HG03575 (cell line): ENCODE measurements around the gene NCK1.
"Not testable (repeated sequence)": the region's sequence is repeated elsewhere in the genome, so short reads cannot be mapped to it uniquely, and the experiment has no call there.

Source experiments
- ATAC-seq: cut with Tn5 transposase; IDR thresholded peaks from one replicate; pipeline ENCODE4 v1.9.1; 2021; ENCODE audit not compliant: unreplicated experiment, insufficient number of reproducible peaks, low FRiP score; ENCODE audit errors: extremely low read depth

NCK1 gene

DNA sequence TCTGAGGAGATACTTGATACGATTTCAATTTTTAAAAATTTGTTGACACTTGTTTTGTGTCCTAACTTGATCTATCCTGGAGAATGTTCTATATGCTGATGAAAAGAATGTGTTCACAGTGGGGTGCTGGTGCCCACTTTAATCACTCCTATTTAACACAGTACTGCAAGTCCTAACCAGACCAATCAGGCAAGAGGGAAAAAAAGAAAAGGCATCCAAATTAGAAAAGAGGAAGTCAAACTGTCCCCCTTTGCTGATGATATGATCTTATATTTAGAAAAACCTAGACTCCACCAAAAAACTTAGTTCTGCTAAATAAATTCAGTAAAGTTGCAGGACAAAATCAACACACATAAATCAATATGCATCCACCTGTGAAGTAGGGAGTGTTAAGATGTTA lies 40.5 kb downstream of the NCK1 start:
- ATAC-seq: not testable (repeated sequence)

DNA sequence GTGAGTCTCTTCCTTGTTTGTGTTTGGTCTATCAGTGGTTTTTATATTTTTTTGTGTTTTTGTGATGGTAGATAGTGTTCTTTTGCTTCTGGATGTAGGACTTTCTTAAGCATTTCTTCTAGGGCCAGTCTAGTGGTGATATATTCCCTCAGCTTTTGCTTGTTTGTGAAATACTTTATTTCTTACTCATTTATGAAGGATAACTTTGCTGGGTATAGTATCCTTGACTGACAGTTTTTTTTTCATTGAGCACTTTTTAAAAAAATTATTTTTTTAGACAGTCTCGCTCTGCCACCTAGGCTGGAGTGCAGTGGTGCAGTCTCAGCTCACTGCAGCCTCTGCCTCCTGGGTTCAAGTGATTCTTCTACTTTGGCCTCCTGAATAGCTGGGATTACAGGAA lies 41.9 kb downstream of the NCK1 start:
- no peak for ATAC-seq

DNA sequence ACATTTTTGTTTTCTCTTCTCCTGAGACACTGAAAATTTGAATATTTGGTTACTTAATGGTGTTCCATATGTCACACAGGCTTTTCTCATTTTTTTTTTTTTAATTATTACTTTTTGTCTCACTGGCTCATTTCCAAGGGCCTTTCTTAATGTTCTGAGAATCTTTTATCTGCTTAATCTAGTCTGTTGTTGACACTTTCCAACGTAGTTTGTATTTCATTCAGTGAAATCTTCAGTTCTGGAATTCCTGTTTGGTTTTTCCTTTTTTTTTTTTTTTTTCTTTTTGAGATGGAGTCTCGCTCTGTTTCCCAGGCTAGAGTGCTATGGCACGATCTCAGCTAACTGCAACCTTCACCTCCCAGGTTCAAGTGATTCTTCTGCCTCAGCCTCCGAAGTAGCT lies 42.7 kb downstream of the NCK1 start:
- ATAC-seq: no peak

DNA sequence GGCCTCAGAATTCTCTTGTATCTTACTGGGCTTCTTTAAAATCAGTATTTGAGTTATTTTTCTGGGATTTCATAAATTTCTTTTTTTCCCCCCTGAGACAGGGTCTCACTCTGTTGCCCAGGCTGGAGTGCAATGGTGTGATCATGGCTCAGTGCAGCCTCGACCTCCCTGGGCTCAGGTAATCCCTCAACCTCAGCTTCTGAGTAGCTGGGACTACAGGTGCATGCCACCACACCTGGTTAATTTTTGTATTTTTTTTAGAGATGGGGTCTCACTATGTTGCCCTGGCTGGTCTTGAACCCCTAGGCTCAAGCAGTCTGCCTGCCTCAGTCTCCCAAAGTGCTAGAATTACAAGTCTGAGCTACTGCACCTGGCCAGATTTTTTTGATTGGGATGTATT lies 43.5 kb downstream of the NCK1 start:
- no peak for ATAC-seq

DNA sequence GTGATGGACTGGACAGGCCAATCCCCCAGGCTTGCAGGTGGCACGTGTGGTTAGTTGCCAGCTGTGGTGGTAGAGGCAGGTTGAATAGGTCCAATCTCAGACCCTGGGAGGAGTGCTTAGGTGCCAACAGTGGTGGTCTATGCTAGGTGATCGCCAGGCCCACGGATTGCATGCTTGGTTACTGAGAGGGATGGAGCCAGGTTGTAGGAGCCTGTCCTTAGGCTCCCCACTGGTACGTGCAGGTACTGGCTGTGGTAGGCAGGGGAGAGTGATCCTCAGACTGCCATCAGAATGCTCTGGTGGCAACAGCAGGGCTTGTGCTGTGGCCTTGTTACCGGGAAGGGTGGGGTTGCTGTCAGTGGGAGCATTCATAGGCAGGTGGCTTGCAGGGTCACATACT lies 44.7 kb downstream of the NCK1 start:
- no peak for ATAC-seq

DNA sequence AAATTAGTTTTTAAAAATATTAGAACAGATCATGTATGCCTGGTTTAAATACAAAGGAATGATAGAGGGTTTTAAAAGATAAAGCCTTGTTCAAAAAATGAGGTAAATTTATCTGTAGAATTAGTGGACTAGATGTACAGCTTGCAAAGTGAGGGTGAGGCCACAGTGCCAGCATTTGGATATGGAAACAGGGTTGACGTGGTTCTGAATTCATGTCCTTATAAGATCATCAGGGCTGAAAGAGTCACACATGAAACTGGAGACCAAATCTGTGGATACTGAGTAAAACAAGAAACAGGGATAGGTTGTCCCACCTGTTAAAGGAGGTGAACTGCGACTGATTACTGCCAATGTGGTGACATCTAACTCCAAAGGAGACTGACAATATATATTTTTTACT lies 46.3 kb downstream of the NCK1 start:
- no peak for ATAC-seq

DNA sequence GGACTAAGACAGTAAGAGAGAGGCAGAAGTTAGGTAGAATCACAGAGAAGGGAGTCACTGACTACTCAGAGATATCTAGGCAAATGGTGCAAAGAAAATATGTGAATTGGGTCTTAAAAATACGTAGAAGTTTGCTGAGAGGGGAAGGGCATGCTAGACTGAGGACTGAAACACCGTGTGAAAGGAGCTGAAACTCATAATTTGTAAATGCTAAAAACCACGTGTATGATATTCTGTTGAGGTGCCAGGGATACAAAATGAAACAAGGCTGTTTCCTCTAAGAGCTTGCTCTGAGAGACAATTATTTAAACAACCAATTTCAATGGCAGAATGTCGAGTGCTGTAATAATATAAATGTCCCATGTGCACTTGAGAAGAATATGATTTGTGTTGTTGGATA lies 47.2 kb downstream of the NCK1 start:
- ATAC-seq: no peak

DNA sequence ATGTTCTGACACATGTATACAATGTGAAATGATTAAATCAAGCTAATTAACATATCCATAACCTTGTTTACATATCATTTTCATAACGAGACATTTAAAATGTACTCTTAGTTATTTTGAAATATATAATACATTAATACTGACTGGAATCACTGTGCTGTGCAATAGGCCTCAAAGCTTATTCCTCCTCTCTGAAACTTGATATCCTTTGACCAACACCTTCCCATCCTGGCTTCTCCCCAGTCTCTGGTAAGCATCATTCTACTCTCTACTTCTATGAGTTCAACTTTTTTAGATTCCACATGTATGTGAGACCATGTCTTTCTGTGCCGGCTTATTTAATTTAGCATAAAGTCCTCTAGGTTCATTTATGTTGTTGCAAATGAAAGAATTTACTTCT lies 48.7 kb downstream of the NCK1 start:
- no peak for ATAC-seq

DNA sequence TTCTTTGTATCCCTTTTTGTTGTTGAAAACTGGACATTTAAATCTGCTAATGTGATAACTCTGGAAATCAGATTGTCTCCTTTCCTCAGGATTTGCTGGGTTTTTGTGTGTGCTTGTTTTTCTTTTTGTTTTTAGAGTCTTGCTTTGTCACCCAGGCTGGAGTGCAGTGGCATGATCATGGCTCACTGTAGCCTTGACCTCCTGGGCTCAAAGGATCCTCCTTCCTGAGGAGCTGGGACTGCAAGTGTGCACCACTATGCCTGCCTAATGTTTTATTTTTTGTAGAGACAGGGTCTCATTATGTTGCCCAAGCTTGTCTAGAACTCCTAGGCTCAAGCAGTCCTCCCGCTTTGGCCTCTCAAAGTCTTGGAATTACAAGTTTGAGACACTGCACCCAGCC lies 51.2 kb downstream of the NCK1 start:
- ATAC-seq: no peak

DNA sequence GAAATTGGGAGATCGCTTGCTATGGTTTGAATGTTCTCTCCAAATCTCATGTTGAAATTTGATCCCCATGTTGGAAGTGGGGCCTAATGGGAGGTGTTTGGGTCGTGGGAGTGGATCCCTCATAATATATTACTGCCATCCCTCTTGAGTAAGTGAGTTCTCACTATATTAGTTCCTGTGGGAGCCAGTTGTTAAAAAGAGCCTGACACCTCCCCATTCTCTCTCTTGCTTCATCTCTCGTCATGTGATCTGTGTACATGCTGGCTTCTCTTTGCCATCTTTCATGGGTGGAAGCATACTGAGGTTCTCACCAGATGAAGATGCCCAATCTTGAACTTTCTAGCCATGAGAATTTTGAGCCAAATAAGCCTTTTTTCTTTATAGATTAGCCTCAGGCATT lies 52.7 kb downstream of the NCK1 start:
- no peak for ATAC-seq

DNA sequence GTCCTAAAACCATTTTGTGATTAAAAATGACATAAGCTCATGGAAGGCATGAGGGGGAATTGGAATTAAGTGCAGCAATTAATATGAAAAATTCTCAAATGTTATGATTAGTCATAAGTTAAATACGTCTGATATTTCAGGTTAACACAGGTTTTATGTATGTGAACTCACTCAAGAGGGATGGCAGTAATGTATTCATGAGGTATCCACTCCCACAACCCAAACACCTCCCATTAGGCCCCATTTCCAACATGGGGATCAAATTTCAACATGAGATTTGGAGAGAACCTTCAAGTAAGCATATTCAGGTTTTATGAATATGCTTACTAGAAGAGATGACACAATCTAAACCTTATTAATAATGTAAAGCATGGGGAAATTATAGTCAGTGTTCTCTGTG lies 54.2 kb downstream of the NCK1 start:
- ATAC-seq: no peak

DNA sequence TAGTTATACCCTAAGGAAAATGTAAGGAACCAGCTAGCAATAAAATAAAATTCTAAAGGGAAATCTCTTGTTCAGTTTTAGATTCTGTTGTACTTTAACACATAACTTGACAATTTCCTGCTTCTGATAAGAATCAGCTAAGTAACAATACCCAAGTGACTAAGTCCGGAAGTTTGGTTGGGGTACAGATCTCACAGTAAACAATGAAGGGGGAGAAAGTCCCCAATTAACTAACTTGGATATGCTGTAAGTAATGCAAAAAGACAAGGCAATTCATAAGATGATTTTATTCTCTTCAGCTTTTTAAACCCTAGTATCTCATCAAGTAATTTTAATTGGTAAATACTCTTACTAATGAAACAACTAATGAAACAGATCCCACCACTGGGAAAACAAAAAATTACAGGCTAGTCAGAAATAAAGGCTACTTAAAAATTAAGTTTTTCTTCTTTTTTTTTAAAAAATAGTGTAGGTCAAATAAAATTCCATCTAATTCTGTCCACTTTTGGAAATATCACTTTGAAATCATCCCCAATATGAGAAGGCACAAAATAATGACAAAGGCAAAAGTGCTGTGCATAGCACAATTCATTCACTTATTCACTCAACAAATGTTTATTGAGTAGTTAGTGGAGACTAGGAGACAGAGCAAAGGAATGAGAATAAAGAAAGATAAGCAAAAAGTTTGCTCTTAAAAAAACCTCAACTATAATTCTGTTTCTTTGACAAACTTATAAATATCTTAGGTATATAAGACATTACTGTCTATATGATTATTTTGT lies 58.0 kb downstream of the NCK1 start:
- ATAC-seq: no peak

DNA sequence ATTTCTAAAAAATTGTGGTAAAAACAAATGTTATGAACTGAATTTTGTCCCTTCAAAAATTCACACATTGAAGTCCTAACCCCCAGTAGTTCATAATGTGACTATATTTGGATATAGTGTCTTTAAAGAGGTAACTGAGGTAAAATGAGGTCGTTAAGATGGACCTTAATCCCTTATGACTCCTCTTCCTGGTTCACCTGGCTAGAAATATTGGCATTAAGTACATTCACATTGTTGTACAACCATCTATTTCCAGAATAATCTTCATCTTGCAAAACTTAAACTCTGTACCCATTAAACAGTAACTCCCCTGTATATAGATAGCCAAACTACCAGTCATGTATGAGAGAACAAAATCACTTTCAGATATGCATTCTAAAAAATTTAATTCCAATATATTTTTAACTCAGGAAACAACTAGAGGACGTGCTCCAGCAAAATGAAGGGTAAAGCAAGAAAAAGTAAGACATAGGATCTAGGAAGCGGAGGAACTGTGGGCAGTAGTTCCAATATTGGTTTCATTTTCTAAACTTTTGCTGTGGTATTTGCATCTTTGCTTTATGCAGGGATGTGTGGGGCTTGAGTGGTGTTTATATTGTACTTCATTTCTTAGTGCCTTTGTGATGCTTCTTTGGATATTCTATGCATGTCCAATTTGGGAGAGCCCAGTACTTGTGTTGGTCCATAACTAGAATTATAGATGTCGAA lies 59.0 kb downstream of the NCK1 start:
- ATAC-seq: no peak

DNA sequence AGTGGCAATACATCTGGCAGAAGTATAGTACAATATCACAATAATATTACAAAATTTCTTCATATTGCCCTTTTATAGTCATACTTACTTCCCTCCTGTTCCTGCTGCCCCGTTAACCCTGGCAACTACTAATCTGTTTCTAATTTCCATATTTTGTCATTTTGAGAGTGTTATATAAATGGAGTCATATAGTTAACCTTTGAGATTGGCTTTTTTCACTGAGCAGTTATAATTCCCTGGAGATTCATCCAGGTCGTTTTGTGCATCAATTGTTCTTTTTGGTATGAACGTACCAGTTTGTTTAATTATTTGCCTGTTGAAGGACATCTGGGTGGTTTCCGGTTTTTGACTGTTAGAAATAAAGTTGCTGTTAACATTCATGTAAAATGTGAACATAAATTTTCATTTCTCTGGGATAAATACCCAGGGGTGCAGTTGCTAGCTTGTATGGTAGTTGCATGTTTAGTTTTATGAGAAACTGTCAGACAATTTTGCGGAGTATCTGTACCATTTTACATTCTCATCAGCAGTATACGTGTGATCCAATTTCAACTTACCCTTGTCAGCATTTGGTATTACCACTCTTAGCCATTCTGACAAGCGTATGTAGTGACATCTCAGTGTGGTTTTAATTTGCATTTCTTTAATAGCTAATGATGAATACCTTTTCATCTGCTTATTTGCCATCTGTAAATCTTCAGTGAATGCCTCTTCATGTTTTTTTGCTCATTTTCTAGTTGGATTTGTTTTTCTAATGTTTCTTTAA lies 63.6 kb downstream of the NCK1 start:
- ATAC-seq: no peak

DNA sequence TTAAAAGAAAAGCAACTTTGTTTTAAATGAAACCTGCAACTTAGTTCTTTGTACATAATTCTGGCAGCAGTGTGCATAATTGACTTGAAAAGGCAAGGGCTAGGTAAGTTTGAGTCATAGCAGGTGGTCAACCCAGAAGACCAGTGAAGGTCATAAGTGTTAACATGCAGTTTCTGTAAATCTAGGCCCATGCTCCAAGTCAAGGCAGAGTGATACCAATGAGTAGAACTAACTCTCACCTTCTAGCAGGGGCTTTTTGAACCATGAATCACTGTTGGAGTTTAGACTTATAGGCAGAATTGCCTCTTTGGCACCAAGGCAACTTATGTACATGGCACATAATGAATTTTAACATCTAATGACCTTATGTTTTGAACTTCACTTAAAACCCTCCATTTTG lies 66.2 kb downstream of the NCK1 start:
- no peak for ATAC-seq

DNA sequence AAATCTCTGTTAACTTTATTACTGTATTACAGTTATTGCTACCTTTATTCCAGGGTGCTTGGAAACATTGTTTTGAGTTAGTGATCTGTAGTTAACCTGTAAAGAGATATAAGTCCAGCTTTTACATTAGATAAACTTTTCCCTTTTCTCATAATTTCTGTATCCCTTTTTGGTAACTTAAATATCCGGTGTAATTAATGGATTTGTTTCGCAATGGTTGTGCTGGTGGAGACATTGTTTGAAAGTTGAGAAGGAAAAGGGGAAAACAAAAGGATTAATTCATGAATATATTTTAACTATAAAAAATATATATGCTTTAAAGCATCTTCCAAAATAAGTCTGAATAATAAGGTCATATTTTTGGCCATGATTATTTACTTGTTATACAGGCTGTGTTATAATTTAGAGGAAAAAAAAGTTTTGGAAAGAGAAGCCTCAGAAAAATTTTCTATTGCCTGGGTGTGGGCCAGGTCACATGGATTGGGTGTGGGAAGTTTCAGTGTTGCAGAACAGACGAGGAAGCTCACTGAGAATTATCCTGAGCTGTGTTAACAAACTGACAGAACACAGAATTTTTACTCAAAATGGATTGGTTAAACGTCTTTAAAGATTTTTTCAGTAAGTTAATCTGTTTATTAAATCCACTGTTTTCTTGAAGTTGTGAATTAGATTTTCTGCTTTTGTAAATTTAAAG lies 68.1 kb downstream of the NCK1 start:
- no peak for ATAC-seq

DNA sequence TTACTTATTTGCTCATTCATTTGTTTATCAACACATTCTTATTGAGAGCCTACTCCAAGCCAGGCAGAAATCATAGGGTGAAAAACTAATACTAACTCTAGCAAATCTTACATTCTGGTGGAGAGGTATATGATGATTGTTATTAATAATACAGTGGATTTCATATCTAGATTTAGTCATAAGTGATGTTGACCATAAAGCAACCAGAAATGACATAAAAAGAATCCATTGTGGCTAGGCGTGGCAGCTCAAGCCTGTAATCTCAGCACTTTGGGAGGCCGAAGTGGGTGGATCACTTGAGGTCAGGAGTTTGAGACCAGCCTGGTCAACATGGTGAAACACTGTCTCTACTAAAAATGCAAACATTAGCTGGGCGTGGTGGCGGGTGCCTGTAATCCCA lies 69.6 kb downstream of the NCK1 start:
- no peak for ATAC-seq

DNA sequence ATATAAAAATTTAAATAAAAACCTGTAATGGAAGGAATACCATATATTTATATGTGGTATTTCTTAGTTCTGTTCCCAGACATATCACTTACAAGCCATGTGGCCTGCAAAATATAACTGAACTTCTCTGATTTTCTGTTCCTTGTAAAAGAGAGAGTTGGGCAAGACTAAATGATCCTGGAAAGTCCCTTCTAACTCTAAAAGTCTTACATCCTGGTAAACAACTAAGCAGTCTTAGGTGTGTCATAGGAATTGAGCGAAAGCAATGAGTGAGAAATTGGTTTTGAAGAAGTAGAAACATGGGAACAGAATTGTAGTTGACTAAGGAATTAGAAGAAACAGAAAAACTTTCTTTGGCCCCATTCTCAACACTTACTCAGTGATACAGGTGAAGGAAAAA lies 70.5 kb downstream of the NCK1 start:
- no peak for ATAC-seq

DNA sequence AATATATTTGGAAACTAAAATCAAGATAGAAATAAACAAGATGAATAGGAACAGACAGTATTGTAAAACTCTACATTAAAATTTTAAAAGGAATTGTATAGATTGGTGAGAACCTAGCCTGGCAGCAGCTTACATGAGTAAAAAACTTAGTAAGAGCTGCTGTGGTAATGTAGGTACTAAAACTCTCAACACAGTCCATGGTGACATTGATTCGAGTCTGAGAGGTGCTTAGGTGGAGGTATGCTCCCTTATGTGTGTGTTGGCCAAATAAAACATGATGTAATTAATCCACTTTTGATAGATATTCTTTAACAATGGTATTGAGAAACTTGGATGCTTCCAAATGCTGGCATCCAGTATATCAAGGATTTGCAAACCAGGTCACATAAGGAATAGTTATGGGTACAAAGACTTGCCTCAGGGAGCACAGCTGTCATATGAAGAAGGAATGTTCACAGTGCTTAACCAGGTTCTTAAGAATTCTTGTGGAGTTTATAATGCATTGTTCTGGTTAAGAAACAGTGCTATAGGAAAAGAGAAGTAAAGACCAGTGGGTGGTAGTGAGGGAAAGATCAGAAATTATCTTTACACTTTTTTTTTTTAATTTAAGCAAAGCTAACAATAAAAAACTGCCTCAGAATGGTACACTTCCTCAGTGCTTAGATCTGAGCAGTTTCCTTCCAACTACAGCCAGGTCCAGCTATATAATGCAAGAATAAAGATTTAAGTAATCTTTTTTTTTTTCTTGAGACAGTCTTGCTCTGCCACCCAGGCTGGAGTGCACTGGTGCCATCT lies 71.2 kb downstream of the NCK1 start:
- no peak for ATAC-seq
